Natural killer cell (primary cell): ENCODE measurements around the gene UGT1A9. TPM values are rescaled to one million over a fixed set of nuclear protein-coding genes. Genes with fewer than 3 reads are reported as not detected.
A peak's percentile ranks its signal among the peaks of the same experiment; 100 is the strongest.
"Not testable (repeated sequence)": the region's sequence is repeated elsewhere in the genome, so short reads cannot be mapped to it uniquely, and the experiment has no call there.

Experiments
- ATAC-seq, 3 donors: fragments of 150-1000 bp in 2 of 3; fragments of 200-7000 bp in 1 of 3; cut with Tn5 transposase; 1 replicate in 1 of 3; 2 replicates in 2 of 3; pipeline ENCODE4 v1.10.0; 2021; ENCODE audit warnings: mild to moderate bottlenecking in 2 of 3, moderate library complexity in 2 of 3
- DNase-seq, 2 donors: peaks; one replicate each; pipeline versions ENCODE4 v3.0.0 to v3.0.0-alpha.2; 2013 to 2021; ENCODE audit warnings: mixed read lengths in 1 of 2
- H3K27ac ChIP-seq: one replicate; pipeline ENCODE4 v1.5.1; 2013; ENCODE audit warnings: mild to moderate bottlenecking, low read length
- H3K27me3 ChIP-seq: one replicate; pipeline ENCODE4 v1.6.1; 2013; ENCODE audit warnings: low read length; ENCODE audit not compliant: control insufficient read depth, insufficient read depth
- H3K36me3 ChIP-seq: one replicate; pipeline ENCODE4 v1.6.1; 2013; ENCODE audit warnings: low read length; ENCODE audit not compliant: control insufficient read depth, insufficient read depth
- H3K4me1 ChIP-seq: one replicate; pipeline ENCODE4 v1.6.1; 2013; ENCODE audit warnings: low read length; ENCODE audit not compliant: control insufficient read depth, insufficient read depth
- H3K4me3 ChIP-seq: one replicate; pipeline ENCODE4 v1.5.1; 2013; ENCODE audit warnings: low read length
- H3K9me3 ChIP-seq: one replicate; pipeline ENCODE4 v1.6.1; 2013; ENCODE audit warnings: low read length; ENCODE audit not compliant: control insufficient read depth, insufficient read depth
- H3K27ac Mint-ChIP-seq, 2 donors: one replicate each; pipeline ENCODE4 v1.8.0; 2022; ENCODE audit warnings: mild to moderate bottlenecking in 2 of 2, mixed read lengths in 2 of 2, moderate library complexity in 1 of 2
- H3K27me3 Mint-ChIP-seq, 2 donors: one replicate each; pipeline ENCODE4 v1.8.0; 2022; ENCODE audit warnings: low read depth in 2 of 2, mixed read lengths in 2 of 2
- H3K36me3 Mint-ChIP-seq: one replicate; pipeline ENCODE4 v1.8.0; 2022; ENCODE audit warnings: mixed read lengths
- H3K4me1 Mint-ChIP-seq, 2 donors: one replicate each; pipeline ENCODE4 v1.8.0; 2022; ENCODE audit warnings: mixed read lengths in 2 of 2
- H3K4me3 Mint-ChIP-seq: one replicate; pipeline ENCODE4 v1.8.0; 2022; ENCODE audit warnings: mild to moderate bottlenecking, moderate library complexity, mixed read lengths
- H3K9me3 Mint-ChIP-seq, 2 donors: one replicate each; pipeline ENCODE4 v1.8.0; 2022; ENCODE audit warnings: mixed read lengths in 2 of 2
- WGBS: methylation state at CpG from one replicate; pipeline ENCODE4 v1.1.7; 2013; ENCODE audit warnings: missing lambda C conversion rate; ENCODE audit not compliant: insufficient coverage; 5-methylcytosine and 5-hydroxymethylcytosine counted together
- intact Hi-C: fragments of 100-400 bp; cut with micrococcal nuclease; formaldehyde crosslinking; loops from one replicate; pipeline ENCODE4 v1.14.2; 2022
- total RNA-seq, 4 donors: library from RNA; stranded (reverse); fragments of 120-200 nt in 1 of 4; gene quantifications; one replicate each; pipeline versions ENCODE4 v1.2.3 to v1.2.4, GENCODE V29; 2013 to 2022
- TF ChIP-seq, protein P1 (sequence below): fragments of 200-600 bp; IDR thresholded peaks from one replicate; pipeline ENCODE4 v1.8.0; 2022; ENCODE audit warnings: antibody characterized with exemption

UGT1A9 gene
- total RNA-seq, 3 donors from 2014 or later (not counting 1 experiment from before 2014, with no cell fraction given) = not detected

DNA sequence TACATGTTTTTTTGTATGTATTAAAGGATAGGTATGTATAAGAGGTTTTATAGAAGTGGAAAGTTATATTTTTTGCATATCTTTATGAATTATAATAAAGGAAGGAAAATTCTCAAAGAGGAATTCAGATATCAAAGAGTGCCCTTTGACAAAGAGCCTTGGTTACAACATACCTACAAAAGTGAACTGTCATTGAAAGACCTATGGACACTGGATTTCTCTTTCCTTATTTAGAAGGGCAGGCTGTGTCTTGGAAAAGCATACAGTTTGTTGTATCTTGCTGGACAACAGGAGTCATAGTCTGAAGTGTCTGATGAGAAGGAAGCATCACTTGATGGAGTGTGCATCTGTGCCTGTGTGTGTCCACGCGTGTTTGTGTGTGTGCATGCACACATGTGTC lies 20.3 kb upstream of the UGT1A9 start:
- Histone ChIP-seq H3K27me3 (no peaks in the 10 kb centered on the region), H3K27ac (no peak overlapping the region), H3K36me3 (no peaks in the 10 kb centered on the region), H3K9me3 (no peaks in the 10 kb centered on the region), H3K4me1 (peaks cover 11% of the 10 kb centered on the region), H3K4me3 (no peak overlapping the region)
- Mint-ChIP-seq H3K27ac (no peak overlapping the region), H3K4me3 (no peak overlapping the region), H3K9me3 (peaks cover 0 to 3% of the 10 kb centered on the region in 2 donors), H3K4me1 (peaks cover 11 to 35% of the 10 kb centered on the region in 2 donors), H3K27me3 (peaks cover 3% of the 10 kb centered on the region in 2 donors), H3K36me3 (peaks cover 6% of the 10 kb centered on the region)
- intact Hi-C loops = no loop called here
- WGBS = 92% methylated on average over 2 of the region's 2 CpGs
- ATAC-seq = no peak
- DNase-seq = no peak
- TF ChIP-seq, protein P1, sequence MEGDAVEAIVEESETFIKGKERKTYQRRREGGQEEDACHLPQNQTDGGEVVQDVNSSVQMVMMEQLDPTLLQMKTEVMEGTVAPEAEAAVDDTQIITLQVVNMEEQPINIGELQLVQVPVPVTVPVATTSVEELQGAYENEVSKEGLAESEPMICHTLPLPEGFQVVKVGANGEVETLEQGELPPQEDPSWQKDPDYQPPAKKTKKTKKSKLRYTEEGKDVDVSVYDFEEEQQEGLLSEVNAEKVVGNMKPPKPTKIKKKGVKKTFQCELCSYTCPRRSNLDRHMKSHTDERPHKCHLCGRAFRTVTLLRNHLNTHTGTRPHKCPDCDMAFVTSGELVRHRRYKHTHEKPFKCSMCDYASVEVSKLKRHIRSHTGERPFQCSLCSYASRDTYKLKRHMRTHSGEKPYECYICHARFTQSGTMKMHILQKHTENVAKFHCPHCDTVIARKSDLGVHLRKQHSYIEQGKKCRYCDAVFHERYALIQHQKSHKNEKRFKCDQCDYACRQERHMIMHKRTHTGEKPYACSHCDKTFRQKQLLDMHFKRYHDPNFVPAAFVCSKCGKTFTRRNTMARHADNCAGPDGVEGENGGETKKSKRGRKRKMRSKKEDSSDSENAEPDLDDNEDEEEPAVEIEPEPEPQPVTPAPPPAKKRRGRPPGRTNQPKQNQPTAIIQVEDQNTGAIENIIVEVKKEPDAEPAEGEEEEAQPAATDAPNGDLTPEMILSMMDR = no peak

DNA sequence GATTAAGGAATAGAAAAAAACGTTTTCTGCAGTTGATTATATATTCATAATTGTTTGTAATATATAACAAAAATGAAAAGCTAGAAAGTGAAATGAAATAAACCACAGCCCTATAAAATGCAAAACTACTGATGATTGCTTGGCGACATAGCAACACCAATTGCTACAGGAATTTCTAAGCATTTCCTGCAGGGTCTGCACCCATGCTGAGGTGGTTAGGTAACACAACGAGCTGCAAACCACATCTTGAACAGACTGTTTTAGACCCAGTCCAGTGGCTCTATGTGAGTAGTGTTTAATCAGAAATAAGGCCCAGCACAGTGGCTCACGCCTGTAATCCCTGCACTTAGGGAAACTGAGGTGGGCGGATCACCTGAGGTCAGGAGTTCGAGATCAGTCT lies 17.2 kb upstream of the UGT1A9 start:
- Mint-ChIP-seq H3K36me3 (no peaks in the 10 kb centered on the region), H3K27ac (no peak overlapping the region)
- WGBS = 51% methylated on average over 5 of the region's 6 CpGs

DNA sequence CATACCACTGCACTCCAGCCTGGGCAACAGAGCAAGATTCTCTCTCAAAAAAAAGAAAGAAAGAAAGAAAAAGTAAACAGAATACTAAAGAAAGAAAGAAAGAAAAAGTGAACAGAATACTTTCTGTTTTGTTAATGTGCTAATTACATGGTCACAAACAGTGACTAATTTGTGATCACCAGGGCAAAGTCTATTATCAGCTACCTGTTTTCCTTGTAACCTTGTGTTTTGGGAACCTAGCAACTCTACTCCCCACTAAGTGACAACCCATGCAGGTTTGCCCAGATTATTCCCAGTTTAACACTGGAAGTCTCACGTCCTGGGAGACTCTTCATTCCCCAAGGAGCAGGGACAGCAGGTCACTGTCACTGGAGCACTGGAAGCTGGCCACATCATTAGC lies 16.7 kb upstream of the UGT1A9 start:
- Mint-ChIP-seq H3K36me3 (no peaks in the 10 kb centered on the region), H3K9me3 (no peaks in the 10 kb centered on the region), H3K4me1 (peaks cover 11 to 27% of the 10 kb centered on the region in 2 donors), H3K27ac (no peak overlapping the region), H3K27me3 (peaks cover 9 to 28% of the 10 kb centered on the region in 2 donors), H3K4me3 (peak overlapping the region; percentile 4)
- 85% methylated on average over 1 of the region's 1 CpG for WGBS
- Histone ChIP-seq H3K4me3 (no peak overlapping the region), H3K9me3 (no peaks in the 10 kb centered on the region), H3K36me3 (no peaks in the 10 kb centered on the region), H3K4me1 (peaks cover 13% of the 10 kb centered on the region), H3K27me3 (no peaks in the 10 kb centered on the region), H3K27ac (no peak overlapping the region)
- DNase-seq (no peak), ATAC-seq (peak in 1 of 3 donors; percentile 9)
- intact Hi-C loops = no loop called here
- TF ChIP-seq, protein P1 = no peak

More for the DNA sequence above, 17.2 kb upstream of the UGT1A9 start:
- H3K9me3 ChIP-seq = no peaks in the 10 kb centered on the region
- no peak overlapping the region for H3K27ac ChIP-seq
- intact Hi-C loops = no loop called here
- DNase-seq = no peak
- H3K4me3 ChIP-seq = no peak overlapping the region
- H3K36me3 ChIP-seq = no peaks in the 10 kb centered on the region
- Mint-ChIP-seq H3K4me3 (peak overlapping the region; percentile 4), H3K9me3 (no peaks in the 10 kb centered on the region), H3K4me1 (peaks cover 11 to 27% of the 10 kb centered on the region in 2 donors), H3K27me3 (peaks cover 5 to 23% of the 10 kb centered on the region in 2 donors)
- TF ChIP-seq, protein P1 = no peak
- H3K4me1 ChIP-seq = peaks cover 13% of the 10 kb centered on the region
- no peaks in the 10 kb centered on the region for H3K27me3 ChIP-seq
- peak; percentile 26 to 94 (median 62) for ATAC-seq

DNA sequence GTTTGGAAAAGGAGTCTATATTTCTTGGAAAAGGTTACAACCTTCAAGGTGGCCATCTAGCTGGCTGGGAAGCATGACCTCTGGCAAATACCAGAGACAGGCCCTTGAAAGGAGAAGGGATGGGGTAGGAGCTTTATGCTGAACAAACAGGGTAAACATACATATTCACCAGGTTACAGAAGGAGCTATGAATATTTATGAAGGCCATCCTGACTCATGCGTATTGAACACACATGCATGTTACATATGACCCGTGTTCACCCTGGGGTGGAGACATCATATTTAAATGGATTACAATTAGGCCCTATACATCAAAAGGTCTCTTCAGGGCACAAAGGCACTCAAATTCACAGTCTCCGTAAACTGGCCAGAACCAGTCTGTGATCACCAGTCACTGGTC lies 15.8 kb upstream of the UGT1A9 start:
- DNase-seq, H3K27me3 ChIP-seq, intact Hi-C loops, ATAC-seq, H3K4me3 ChIP-seq, H3K9me3 Mint-ChIP-seq, H3K4me3 Mint-ChIP-seq, H3K36me3 Mint-ChIP-seq, H3K27ac Mint-ChIP-seq, H3K27ac ChIP-seq, H3K9me3 ChIP-seq, H3K36me3 ChIP-seq: not testable (repeated sequence)
- H3K4me1 ChIP-seq = peaks cover 13% of the 10 kb centered on the region
- WGBS = 86% methylated on average over 1 of the region's 3 CpGs
- Mint-ChIP-seq H3K4me1 (peaks cover 11 to 27% of the 10 kb centered on the region in 2 donors), H3K27me3 (peaks cover 12 to 37% of the 10 kb centered on the region in 2 donors)
